ENCODE data around the gene DUSP28. TPM values are rescaled to one million over a fixed set of nuclear protein-coding genes. Genes with fewer than 3 reads are reported as not detected.

The DUSP28 gene
- total and polyA plus RNA-seq, 2 donors (not counting 1 experiment from before 2014, with no cell fraction given) = 19.0 to 19.1 TPM

DNA sequence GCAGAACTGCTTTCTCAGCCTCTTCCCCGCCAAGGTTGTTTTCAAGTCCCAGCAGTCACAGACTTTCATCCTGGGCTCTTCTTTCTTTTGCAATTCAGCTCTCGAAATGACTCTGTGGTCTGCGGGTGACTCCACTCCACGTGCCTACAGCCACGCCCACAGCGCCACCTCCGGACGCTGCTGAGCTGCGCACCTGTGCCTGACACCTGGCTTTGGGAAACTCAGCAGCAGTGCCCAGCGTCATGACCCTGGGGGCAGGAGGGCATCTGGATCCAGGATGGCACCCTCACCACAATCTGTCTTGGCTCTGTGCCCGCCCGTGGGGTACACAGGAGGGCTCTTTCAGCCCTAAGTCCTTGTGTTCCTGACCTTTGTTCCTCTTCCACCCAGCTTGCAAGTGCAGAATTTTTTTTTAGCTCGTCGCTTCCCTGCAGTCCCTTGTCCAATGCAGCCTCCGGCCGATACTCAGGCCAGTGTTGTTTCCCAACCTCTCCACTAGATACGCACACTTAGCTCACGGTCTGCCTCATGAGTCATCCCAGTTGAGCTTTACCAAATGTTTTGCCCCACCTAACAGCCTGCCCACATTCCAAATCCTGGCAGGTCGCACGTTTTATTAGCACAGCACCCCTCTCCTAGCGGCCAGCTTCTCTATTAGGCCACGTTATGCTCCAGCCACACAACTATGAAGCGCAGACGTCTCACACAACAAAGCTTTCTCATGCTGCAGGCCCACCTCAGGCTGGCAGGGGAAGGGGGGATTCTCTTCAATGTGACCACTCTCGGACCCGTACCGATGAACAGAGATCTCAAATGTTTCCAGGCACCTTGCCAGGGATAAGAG lies 19.8 kb downstream of the DUSP28 start:
- Mint-ChIP-seq H3K27me3 (no peaks in the 10 kb centered on the region), H3K27ac (peak overlapping the region; percentile 70), H3K4me3 (no peak overlapping the region), H3K4me1 (peaks cover 40% of the 10 kb centered on the region), H3K9me3 (ENCODE audit: insufficient read depth) (no peaks in the 10 kb centered on the region)
- 80% methylated on average over 24 of the region's 27 CpGs for WGBS (ENCODE audit: insufficient coverage)
- Histone ChIP-seq H3K9ac (ENCODE audit: low read length) (no peak overlapping the region), H3K27ac (ENCODE audit: low read length in 2 of 2) (no peak overlapping the region), H3K27me3 (replicated peaks in 1 of 4; ENCODE audit: control extremely low read depth in 1 of 4, control insufficient read depth in 3 of 4, insufficient read depth in 4 of 4, low read length in 3 of 4) (no peaks in the 10 kb centered on the region), H3K4me1 (ENCODE audit: control insufficient read depth in 2 of 2, insufficient read depth in 2 of 2, low read length in 2 of 2) (peaks cover 9 to 27% of the 10 kb centered on the region in 2 donors), H3K79me2 (ENCODE audit: control insufficient read depth, insufficient read depth, low read length) (peaks cover 66% of the 10 kb centered on the region), H4K20me1 (ENCODE audit: control insufficient read depth, insufficient read depth, low read length, poor library complexity, severe bottlenecking) (peaks cover 91% of the 10 kb centered on the region), H3K4me2 (replicated peaks; ENCODE audit: low read depth, low read length, poor library complexity, severe bottlenecking) (peak overlapping the region; percentile 12), H2AFZ (ENCODE audit: insufficient read depth, low read depth, low read length, poor library complexity, severe bottlenecking) (no peak overlapping the region), H3K36me3 (replicated peaks in 1 of 2; ENCODE audit: control extremely low read depth in 1 of 2, control insufficient read depth in 1 of 2, extremely low read depth in 1 of 2, insufficient read depth in 2 of 2, low read length in 1 of 2) (peaks cover 0 to 35% of the 10 kb centered on the region in 2 experiments), H3K4me3 (ENCODE audit: control extremely low read depth in 1 of 5, extremely low read depth in 1 of 5, insufficient read depth in 1 of 5, low read depth in 2 of 5, low read length in 4 of 5) (no peak overlapping the region), H3K9me3 (ENCODE audit: control extremely low read depth in 1 of 3, control insufficient read depth in 2 of 3, insufficient read depth in 1 of 3, low read length in 2 of 3) (peaks cover 0 to 5% (median 0%) of the 10 kb centered on the region in 3 donors)
- TF ChIP-seq EZH2 (IDR thresholded peaks at IDR 0.05; ENCODE audit: borderline replicate concordance, insufficient read depth, low read depth, low read length, poor library complexity, severe bottlenecking) = no peak
- TF ChIP-seq, protein P1, sequence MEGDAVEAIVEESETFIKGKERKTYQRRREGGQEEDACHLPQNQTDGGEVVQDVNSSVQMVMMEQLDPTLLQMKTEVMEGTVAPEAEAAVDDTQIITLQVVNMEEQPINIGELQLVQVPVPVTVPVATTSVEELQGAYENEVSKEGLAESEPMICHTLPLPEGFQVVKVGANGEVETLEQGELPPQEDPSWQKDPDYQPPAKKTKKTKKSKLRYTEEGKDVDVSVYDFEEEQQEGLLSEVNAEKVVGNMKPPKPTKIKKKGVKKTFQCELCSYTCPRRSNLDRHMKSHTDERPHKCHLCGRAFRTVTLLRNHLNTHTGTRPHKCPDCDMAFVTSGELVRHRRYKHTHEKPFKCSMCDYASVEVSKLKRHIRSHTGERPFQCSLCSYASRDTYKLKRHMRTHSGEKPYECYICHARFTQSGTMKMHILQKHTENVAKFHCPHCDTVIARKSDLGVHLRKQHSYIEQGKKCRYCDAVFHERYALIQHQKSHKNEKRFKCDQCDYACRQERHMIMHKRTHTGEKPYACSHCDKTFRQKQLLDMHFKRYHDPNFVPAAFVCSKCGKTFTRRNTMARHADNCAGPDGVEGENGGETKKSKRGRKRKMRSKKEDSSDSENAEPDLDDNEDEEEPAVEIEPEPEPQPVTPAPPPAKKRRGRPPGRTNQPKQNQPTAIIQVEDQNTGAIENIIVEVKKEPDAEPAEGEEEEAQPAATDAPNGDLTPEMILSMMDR (IDR thresholded peaks at IDR 0.05) = peak; percentile 13
- ChIA-PET CTCF (interaction anchor here (0.9 to 1.7 kb wide), 5 partner anchors 11 to 66 kb away, joined by 3 to 15 read pairs (median 6); no protein-coding TSS in a partner anchor), POLR2A (interaction anchor here (1.2 kb wide), 1 partner anchor 13 kb away, joined by 4 read pairs; no protein-coding TSS in a partner anchor)
- intact Hi-C loops (cut with micrococcal nuclease) = no loop called here
- ATAC-seq (ENCODE audit: low read depth) (peak; percentile 21), DNase-seq (peak; percentile 63)

DNA sequence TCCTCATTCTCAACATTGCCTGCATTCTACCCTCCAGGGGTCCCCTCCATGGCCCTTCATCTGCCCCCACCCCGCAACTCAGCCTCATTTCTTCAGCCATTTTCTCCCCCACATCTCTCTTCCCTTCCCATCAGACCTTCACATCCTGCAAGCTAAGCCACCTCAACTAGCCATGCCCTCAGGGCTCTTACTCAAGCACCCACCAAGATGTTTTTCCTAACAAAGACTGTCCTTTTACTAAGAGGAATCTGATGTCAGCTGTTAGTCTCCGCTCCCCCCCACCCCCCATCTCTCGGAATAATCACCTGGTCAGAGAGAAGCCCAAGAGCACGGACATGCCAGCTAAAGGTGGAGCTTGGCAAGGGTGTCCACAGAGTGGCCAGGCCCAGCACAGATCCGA lies 21.7 kb downstream of the DUSP28 start:
- CTCF ChIA-PET = interaction anchor here (1.1 to 1.5 kb wide), 3 partner anchors 13 to 68 kb away, joined by 3 to 7 read pairs (median 4); partner anchors contain the start of gene RNPEPL1
- Histone ChIP-seq H3K27ac (ENCODE audit: low read length in 2 of 2) (no peak overlapping the region), H3K4me1 (ENCODE audit: control insufficient read depth in 2 of 2, insufficient read depth in 2 of 2, low read length in 2 of 2) (peaks cover 17 to 35% of the 10 kb centered on the region in 2 donors), H3K36me3 (replicated peaks in 1 of 2; ENCODE audit: control extremely low read depth in 1 of 2, control insufficient read depth in 1 of 2, extremely low read depth in 1 of 2, insufficient read depth in 2 of 2, low read length in 1 of 2) (peaks cover 0 to 16% of the 10 kb centered on the region in 2 experiments), H3K79me2 (ENCODE audit: control insufficient read depth, insufficient read depth, low read length) (peaks cover 71% of the 10 kb centered on the region), H2AFZ (ENCODE audit: insufficient read depth, low read depth, low read length, poor library complexity, severe bottlenecking) (no peak overlapping the region), H3K9me3 (ENCODE audit: control extremely low read depth in 1 of 3, control insufficient read depth in 2 of 3, insufficient read depth in 1 of 3, low read length in 2 of 3) (peaks cover 0 to 5% (median 0%) of the 10 kb centered on the region in 3 donors), H4K20me1 (ENCODE audit: control insufficient read depth, insufficient read depth, low read length, poor library complexity, severe bottlenecking) (peaks cover 83% of the 10 kb centered on the region), H3K4me2 (replicated peaks; ENCODE audit: low read depth, low read length, poor library complexity, severe bottlenecking) (no peak overlapping the region), H3K4me3 (ENCODE audit: control extremely low read depth in 1 of 5, extremely low read depth in 1 of 5, insufficient read depth in 1 of 5, low read depth in 2 of 5, low read length in 4 of 5) (no peak overlapping the region), H3K27me3 (replicated peaks in 1 of 4; ENCODE audit: control extremely low read depth in 1 of 4, control insufficient read depth in 3 of 4, insufficient read depth in 4 of 4, low read length in 3 of 4) (no peaks in the 10 kb centered on the region), H3K9ac (ENCODE audit: low read length) (no peak overlapping the region)
- H3K4me1 Mint-ChIP-seq = peaks cover 49% of the 10 kb centered on the region
- intact Hi-C loops (cut with micrococcal nuclease) = no loop called here
- no peak overlapping the region for H3K27ac Mint-ChIP-seq
- WGBS (ENCODE audit: insufficient coverage) = 100% methylated on average over 4 of the region's 5 CpGs
- no peak overlapping the region for H3K4me3 Mint-ChIP-seq
- TF ChIP-seq, protein P1 (IDR thresholded peaks at IDR 0.05) = no peak
- TF ChIP-seq EZH2 (IDR thresholded peaks at IDR 0.05; ENCODE audit: borderline replicate concordance, insufficient read depth, low read depth, low read length, poor library complexity, severe bottlenecking) = no peak
- no peaks in the 10 kb centered on the region for H3K27me3 Mint-ChIP-seq
- no peak for ATAC-seq (ENCODE audit: low read depth)
- no peaks in the 10 kb centered on the region for H3K9me3 Mint-ChIP-seq (ENCODE audit: insufficient read depth)
- POLR2A ChIA-PET = interaction anchor here (1.0 kb wide), 1 partner anchor 13 kb away, joined by 4 read pairs; no protein-coding TSS in a partner anchor
- DNase-seq = no peak

All from B cell (primary cell).